HL-60/S4 treated with retinoic acid at 250 ng/mL for 4 days and 3 days (cell line): ENCODE results near the gene ATP11B.

Experiments
- in situ Hi-C: fragments of 300-500 bp; cut with MboI; formaldehyde crosslinking; loops from 2 replicates; pipeline ENCODE4 v1.7.0; 2022; ENCODE audit warnings: low sequenced_read_pairs

ATP11B gene

DNA sequence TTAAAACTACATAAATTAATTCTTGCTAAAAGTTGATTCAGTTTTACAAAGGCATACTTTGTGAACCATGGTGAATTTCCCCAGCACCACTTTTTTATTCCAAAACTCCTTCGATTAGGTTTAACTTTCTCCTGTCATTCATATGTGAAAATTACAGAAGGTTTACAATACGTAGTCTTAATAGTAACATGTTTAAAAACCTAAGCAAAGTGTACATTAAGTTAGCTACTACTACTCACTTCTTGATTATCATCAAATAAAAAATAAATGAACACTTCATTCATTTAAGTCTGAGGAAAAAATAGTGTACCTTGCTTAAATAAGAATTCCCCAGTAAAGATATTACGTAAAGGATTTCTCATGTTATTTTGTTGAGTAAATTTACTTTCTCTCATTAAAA lies 148.4 kb downstream of the ATP11B start:
- in situ Hi-C loops, result no loop called here

DNA sequence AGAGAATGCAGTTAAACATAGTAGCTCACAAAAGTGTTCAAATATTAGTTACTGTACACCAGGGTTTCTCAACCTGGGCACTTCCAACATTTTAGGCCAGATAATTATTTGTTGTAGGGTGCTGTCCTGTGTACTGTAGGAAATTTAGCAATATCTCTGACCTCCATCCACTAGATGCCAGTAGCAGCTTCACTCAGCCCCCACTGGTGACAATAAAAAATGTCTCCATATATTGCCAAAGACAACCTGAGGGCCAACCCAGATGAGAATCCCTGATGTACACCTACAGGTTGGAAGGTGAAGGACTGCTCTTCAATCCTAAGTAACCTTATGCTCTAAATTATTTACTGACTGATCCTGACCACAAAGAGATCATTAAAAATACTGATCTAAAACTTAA lies 154.6 kb downstream of the ATP11B start:
- in situ Hi-C loops, result no loop called here

DNA sequence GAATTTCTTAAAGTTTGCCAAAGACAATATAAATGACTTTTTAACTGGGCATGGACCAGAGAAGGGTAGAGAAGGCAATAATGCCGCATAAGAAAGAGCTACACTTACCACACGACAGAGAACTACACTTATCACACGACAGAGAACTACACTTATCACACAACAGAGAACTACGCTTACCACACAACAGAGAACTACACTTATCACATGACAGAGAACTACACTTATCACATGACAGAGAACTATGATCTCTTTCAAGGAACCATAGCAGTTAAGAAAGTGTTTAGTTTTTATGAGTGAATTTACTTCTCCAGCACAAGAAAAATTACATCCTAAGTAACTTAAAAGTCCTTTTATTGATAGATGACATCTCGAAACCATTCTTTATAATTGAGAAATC lies 155.0 kb downstream of the ATP11B start:
- in situ Hi-C loops, result no loop called here

DNA sequence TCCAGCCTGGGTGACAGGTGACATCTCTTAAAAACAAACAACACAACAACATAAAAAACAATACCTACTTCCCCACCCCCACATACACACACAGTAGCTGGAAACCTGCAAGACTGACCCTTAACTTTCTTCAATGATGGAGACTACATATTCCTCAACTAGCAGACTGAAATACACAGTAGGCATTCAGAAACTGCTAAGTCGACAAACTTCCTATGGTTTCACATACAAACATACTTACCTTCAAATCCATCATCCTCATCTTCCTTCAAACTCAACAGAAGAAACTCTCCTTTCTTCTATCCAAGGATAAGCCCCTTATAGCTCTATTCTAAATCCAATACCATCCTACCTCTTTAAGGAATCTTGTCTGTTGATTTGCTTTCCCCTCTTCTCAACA lies 156.4 kb downstream of the ATP11B start:
- in situ Hi-C loops, result no loop called here

DNA sequence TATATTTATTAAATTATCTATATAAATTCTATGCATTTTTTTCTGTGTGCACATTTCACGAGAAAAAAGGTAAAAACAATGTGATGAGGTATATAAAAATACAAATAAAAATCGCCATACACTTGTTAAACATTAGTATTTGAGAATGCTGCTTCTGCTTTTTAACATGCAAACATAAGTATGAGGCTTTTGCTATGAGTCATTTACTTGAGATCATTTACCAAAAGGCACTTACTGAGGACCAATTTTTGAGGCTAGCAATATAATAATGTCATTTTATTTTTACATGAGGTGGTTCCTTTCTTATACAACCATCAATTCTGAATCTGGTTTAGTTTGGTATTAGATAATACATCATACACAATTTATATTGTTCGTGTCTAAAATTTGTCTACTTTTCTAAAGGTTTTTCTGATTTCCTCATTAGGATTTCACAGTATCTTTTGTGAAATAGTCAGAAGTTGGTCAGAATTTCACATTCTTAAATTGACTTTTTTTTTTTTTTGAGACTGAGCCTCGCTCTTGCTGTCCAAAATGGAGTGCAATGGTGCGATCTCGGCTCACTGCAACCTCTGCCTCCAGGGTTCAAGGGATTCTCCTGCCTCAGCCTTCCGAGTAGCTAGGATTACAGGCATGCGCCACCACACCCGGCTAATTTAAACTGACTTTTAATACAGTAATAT lies 161.4 kb downstream of the ATP11B start:
- in situ Hi-C loops, result no loop called here

DNA sequence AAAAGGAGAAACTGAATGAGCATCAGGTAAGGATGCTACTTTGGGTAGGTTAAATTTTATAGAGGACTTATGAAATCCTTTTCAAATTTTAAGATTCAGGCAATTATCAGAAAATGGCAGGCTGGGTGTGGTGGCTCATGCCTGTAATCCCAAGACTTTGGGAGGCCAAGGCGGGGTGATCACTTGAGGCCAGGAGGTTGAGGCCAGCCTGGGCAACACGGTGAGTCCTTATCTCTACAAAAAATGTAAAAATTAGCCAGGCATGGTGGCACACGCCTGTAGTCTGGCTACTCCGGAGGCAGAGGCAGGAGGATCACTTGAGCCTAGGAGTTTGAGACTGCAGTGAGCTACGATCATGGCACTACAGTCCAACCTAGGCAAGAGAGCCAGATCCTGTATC lies 163.9 kb downstream of the ATP11B start:
- in situ Hi-C loops, result no loop called here

DNA sequence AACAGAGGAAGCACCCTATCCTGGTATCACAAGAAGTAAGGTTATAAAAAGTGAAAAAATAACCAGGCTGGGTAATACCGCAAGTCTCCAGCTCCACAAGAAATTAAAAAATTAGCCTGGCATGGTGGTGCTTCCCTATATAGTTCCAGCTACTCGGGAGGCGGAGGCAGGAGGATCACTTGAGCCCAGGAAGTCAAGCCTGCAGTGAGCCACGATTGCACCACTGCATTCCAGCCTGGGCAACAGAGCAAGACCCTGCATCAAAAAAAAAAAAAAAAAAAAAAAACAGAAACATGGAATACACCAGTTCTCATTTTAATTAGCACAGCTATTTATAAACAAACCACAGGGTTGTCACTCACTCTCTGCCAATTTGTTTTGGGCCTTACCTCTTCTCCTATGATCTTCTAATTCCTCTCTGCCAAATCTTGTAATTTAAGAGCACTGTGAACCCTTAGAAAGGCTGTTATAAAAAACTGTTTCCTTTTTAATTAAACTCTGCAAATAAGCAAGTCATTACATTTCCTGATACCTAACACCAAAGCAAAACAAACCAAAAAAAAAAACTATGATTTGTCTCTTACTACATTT lies 164.5 kb downstream of the ATP11B start:
- in situ Hi-C loops, result no loop called here

DNA sequence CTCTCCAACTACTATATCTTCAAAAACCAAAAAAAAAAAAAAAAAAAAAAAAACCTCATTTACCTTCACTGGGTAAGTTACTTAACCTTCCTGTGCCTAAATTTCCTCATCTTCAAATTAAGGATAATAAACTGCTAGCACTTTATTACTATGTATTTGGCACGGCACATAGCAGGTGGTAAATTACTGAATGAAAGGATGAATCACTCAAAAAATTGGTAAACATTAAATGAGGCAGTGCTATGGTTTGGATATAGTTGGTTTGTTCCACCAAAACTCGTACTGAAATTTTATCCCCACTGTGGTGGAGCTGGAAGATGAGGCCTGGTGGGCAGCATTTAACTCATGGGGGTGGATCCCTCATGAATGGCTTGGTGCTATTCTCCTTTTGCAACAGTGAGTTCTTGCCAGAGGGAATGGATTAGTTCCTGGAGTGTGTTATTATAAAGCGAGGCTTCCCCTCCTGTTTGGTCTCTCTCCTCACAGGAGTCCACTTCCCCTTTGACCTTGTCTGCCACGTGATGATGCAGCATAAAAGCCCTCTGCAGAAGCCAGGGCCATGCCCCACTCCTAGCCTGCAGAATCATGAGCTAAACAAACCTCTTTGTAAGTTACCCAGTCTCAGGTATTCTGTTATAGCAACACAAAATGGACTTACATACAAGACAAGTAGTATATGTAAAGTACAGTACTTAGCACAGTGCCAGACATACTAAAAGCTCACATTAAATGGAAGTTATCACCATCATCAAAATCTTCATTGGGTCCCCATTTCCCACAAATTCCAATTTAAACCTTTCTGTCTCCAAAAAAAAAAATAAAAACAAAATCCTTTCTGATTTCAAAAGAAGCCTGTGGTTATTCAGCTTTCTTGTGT lies 166.4 kb downstream of the ATP11B start:
- in situ Hi-C loops, result no loop called here

DNA sequence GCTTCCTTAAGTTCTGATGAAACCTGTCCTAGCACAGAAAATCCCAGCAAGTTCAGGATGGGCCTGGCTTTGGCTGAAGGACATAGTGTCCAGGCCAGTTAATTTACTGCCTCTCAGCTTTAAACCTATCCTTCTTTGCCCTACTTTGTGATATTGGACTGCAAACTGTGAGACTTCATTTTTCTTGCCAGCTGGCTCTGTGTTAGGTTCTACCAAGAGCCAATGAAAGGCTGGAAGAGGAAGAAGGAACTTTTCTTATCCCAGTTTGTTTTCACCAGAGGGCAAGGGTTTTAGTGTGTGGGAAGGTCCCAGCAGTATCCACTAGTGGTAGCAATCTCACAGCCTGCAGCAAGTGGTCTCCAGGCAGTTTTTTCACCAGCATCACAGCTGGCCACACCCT lies 168.9 kb downstream of the ATP11B start:
- in situ Hi-C loops, result no loop called here

DNA sequence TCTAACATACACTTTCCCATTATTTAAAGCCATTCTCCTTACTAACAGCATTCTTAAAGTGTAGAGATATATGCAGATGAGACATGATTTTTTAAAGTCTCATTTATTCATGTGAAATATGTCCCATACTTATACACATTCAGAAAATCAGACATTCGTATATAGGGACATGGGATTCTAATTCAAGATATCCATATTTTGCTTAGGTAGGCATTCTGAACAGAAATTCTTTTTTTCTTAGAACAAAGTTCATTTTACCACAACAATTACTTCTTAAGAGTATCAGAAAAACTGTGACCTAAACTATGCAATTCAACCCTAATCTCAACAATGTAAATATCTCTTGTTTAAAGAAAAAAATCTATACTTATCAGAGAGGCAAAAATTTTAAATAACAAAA lies 170.9 kb downstream of the ATP11B start:
- in situ Hi-C loops, result no loop called here

DNA sequence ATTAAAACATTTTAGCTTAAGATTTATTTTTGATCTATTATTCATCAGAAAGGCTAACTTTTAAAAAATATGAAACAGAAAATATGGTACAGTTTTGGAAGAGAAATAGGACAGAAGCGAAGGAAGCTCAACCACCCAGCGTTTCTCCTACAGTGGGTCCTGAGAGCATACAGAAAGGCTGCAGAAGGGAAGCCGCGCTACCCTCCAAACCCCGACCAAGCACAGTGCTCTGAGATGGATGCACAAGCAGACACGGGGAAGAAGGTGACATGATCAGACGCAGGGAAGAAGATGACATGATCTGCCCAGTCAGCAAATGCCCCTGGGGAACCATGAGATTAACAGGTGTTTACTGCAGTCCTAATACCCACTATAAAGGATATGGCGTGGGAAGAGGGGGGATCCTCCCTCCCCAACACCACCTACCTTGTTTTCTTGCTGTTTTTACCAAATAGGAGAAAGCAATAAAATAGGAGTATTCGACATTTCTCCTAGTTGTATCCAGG lies 172.6 kb downstream of the ATP11B start:
- in situ Hi-C loops, result no loop called here

DNA sequence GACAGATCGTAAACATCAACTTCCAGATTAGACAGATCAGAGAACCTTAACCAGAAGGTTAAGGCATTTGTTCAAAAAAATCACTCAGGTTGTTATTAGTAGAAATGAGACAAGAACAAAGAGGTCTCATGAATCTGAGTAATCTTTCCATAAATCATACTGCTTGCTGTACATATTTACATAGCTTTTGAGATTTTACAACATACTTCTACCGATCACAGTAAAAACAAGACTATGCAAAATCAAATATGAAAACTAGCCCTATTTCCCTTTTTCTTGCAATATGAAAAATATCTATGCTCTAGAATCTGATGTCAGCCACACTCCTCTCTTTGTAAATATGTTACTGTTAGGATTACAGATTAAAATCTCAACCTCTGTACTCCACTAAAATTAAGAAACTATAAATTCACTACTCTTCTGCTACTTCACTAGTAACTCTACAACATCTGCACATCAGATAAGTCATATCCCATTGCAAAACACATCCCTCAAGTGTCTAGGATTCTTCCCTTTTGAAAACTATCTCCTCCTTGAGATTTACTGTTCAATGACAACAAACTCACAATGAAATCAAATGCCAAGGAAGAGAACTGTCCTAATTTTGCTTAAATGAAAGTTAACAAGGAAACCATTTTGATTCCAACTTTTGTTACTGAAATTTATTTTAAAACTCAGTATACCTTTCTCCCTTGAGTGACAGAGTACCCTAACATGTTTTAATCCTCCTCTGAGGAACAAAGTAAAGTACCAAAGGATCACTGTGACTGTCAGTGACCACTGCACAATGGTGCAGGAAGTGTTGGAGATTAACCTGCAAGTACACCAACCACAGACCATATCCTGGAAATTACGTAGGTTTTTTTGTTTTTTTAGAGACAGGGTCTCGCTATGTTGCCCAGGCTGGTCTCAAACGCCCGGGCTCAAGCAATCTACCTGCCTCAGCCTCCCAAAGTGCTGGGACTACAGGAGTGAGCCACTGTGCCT lies 174.2 kb downstream of the ATP11B start:
- in situ Hi-C loops, result no loop called here

DNA sequence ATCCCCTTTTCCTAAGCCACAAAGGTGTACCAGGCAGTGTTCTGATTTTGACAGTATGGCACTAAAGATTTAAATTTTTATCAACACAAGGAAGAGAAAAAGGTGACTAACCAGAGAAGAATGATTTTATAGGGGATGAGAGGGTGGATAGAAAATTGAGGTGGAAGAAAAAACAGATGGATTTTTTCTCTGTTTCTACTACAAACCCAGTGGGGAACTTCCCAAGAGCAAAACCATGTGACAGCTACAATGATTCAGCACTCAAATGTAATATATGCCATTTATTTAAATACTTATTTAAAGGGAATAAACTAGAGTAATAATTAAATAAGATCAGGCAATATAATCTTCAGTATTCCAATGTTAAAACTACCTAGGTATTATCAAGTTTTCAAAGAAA lies 176.0 kb downstream of the ATP11B start:
- in situ Hi-C loops, result no loop called here

DNA sequence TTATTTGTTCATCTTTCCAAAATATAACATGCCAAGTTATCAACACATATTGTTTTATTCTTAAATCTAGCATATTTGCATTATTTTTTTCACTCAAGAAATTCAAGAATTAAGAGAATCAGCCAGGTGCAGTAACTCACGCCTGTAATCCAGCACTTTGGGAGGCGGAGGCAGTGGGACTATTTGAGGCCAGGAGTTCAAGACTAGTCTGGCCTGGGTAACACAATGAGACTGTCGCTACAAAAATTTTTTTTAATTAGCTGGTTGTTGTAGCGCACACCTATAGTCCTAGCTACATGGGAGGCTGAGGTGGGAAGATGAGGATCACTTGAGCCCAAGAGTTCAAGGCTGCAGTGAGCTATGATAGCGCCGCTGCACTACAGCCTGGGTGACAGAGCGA lies 176.5 kb downstream of the ATP11B start:
- in situ Hi-C loops, result no loop called here

DNA sequence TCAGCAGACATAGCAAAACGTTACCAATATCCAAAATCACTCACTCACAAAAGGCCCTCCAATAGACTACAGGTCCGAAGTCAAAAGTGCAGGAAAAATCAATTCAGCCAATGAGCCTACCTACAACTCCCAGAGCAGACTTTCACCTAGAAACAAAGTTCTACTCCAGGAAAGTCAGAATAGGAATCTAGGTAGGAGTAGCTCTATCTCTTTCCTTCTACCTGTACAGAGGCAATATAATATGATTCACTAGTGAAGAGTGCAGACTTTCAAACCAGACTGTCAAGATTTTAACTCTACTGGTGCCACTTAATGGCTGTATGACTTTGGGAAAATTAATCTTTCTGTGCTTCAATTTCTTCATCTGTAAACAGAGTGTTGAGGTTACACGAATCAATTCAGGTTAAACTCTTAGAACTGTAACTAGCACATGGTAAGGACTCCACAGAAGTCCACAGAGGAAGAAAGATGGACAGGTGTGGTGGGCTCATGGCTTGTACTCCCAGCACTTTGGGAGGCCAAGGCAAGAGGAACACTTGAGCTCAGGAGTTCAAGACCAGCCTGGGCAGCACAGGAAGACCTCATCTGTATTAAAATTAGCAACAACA lies 177.6 kb downstream of the ATP11B start:
- in situ Hi-C loops, result no loop called here
